ENCODE results near the gene MYCBP2. TPM values are rescaled to one million over a fixed set of nuclear protein-coding genes. Genes with fewer than 3 reads are reported as not detected.

Gene MYCBP2
- total RNA-seq, 1 donor from 2014 or later, result 191 TPM

DNA sequence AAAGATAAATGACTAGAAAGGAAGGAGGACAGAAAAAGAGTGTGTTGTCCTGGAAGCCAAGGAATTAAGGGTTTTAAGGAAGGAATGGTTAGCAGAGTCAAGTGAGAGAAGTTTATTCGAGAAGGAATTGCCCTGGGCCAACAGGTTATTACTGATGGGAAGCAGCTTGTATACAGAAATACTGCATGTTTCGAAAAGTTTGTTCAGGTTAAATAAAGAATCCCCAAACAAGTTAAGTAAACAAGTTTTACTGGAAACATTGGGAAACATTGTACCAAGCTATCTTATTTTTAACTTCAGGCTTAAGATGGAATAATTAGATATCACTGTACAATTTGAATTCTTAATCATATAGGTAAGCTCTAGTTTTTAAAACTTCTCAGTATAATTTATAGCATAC, 271.7 kb downstream of the MYCBP2 start:
- H3K36me3 ChIP-seq, result peaks cover 0 to 86% of the 10 kb centered on the region in 2 donors
- intact Hi-C loops (cut with DNase I), result no loop called here
- no peak overlapping the region for H3K4me3 ChIP-seq
- H3K4me1 ChIP-seq, result no peaks in the 10 kb centered on the region
- H3K27ac ChIP-seq, result no peak overlapping the region
- no peaks in the 10 kb centered on the region for H3K9me3 ChIP-seq
- no peak for TF ChIP-seq POLR2A (IDR thresholded peaks at IDR 0.05)
- TF ChIP-seq, protein P1, sequence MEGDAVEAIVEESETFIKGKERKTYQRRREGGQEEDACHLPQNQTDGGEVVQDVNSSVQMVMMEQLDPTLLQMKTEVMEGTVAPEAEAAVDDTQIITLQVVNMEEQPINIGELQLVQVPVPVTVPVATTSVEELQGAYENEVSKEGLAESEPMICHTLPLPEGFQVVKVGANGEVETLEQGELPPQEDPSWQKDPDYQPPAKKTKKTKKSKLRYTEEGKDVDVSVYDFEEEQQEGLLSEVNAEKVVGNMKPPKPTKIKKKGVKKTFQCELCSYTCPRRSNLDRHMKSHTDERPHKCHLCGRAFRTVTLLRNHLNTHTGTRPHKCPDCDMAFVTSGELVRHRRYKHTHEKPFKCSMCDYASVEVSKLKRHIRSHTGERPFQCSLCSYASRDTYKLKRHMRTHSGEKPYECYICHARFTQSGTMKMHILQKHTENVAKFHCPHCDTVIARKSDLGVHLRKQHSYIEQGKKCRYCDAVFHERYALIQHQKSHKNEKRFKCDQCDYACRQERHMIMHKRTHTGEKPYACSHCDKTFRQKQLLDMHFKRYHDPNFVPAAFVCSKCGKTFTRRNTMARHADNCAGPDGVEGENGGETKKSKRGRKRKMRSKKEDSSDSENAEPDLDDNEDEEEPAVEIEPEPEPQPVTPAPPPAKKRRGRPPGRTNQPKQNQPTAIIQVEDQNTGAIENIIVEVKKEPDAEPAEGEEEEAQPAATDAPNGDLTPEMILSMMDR (IDR thresholded peaks at IDR 0.05), result no peak
- no peak for TF ChIP-seq POLR2AphosphoS5 (IDR thresholded peaks at IDR 0.05; ENCODE audit: insufficient read depth in 1 of 2, low read depth in 1 of 2)
- H3K27me3 ChIP-seq, result no peaks in the 10 kb centered on the region
- no peak for DNase-seq (ENCODE audit: extremely low spot score in 2 of 2)

DNA sequence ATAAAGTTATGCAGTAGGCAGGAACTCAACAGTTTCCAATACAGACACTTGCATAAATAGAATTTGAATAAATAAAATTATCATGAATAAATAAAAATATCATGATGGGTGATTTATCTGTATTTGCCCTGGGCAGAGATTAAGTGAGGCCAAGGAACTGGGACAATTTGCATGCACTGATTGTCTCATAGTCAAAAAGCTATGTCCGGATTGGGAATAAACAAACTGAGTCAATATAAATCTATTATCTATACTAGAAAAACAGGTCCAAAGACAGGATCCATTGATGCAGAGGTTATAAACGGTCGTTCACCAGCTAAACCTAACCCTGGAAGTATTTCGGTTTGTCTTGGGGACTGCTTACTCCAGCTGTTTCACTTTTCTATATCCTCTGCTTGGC, 273.7 kb downstream of the MYCBP2 start:
- H3K36me3 ChIP-seq, result peaks cover 0 to 84% of the 10 kb centered on the region in 2 donors
- H3K9me3 ChIP-seq, result no peaks in the 10 kb centered on the region
- TF ChIP-seq, protein P1 (IDR thresholded peaks at IDR 0.05), result no peak
- TF ChIP-seq POLR2AphosphoS5 (IDR thresholded peaks at IDR 0.05; ENCODE audit: insufficient read depth in 1 of 2, low read depth in 1 of 2), result no peak
- TF ChIP-seq POLR2A (IDR thresholded peaks at IDR 0.05), result no peak
- no peak overlapping the region for H3K27ac ChIP-seq
- intact Hi-C loops (cut with DNase I), result no loop called here
- no peaks in the 10 kb centered on the region for H3K4me1 ChIP-seq
- H3K27me3 ChIP-seq, result no peaks in the 10 kb centered on the region
- DNase-seq (ENCODE audit: extremely low spot score in 2 of 2), result no peak
- H3K4me3 ChIP-seq, result no peak overlapping the region

DNA sequence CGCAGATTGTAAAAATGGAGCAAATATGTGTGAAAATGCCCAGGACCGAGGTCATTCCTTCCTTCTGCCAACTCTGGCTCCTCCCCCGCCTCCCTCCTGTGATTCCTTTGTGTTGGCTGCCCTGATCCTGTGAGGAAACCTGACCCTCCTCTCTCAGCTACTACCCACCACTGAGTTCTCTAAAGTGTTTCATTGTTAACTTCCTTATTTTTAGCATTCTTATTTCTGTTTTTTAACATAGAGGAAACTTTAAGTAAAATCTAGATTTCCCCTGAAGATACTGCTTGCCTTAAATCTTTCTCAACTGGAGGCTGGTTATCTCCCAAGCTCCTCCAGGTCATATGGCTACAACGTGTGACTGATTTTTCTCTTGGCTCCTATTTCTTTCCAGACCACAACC, 278.2 kb downstream of the MYCBP2 start:
- H3K9me3 ChIP-seq, result no peaks in the 10 kb centered on the region
- peaks cover 0 to 62% of the 10 kb centered on the region in 2 donors for H3K36me3 ChIP-seq
- intact Hi-C loops (cut with DNase I), result no loop called here
- TF ChIP-seq, protein P1 (IDR thresholded peaks at IDR 0.05), result no peak
- TF ChIP-seq POLR2AphosphoS5 (IDR thresholded peaks at IDR 0.05; ENCODE audit: insufficient read depth in 1 of 2, low read depth in 1 of 2) (no peak), POLR2A (IDR thresholded peaks at IDR 0.05) (no peak)
- DNase-seq (ENCODE audit: extremely low spot score in 2 of 2), result no peak
- no peak overlapping the region for H3K27ac ChIP-seq
- no peaks in the 10 kb centered on the region for H3K27me3 ChIP-seq
- H3K4me1 ChIP-seq, result no peaks in the 10 kb centered on the region
- no peak overlapping the region for H3K4me3 ChIP-seq

DNA sequence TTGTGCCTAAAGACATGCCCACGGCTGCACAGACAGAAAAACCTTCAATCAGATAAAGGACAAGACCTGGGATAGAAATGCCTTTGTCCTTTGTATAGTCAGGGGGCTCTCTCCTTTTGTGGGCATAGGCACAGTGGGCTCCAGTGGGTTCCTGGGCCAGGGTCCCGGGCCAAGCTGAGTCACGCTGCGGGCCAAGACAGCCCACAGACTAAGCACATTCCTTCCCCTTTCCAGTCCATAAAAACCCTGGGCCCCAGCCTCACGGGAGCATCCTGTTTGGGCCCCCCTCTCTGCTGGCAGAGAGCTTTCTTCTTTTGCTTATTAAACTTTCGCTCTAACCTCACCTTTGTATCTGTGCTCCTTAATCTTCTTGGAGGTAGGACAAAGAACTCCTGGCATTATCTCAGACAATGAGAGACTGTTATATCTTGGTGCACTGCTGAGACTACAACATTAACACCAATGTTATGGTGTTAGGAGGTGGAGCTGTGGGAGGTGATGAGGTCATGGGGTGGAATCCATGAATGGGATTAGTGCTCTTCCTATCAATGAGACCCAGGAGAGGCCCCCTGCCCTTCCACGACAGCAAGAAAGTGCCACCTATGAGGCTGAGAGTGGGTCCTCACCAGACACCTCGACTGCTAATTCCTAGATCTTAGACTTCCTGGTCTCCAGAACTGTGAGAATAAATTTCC, 279.1 kb downstream of the MYCBP2 start:
- Histone ChIP-seq H3K9me3 (no peaks in the 10 kb centered on the region), H3K27me3 (no peaks in the 10 kb centered on the region), H3K4me3 (no peak overlapping the region), H3K36me3 (peaks cover 0 to 53% of the 10 kb centered on the region in 2 donors), H3K27ac (no peak overlapping the region), H3K4me1 (no peaks in the 10 kb centered on the region)
- DNase-seq (ENCODE audit: extremely low spot score in 2 of 2), result no peak
- TF ChIP-seq, protein P1 (IDR thresholded peaks at IDR 0.05), result no peak
- TF ChIP-seq POLR2A (IDR thresholded peaks at IDR 0.05), result no peak
- intact Hi-C loops (cut with DNase I), result no loop called here

DNA sequence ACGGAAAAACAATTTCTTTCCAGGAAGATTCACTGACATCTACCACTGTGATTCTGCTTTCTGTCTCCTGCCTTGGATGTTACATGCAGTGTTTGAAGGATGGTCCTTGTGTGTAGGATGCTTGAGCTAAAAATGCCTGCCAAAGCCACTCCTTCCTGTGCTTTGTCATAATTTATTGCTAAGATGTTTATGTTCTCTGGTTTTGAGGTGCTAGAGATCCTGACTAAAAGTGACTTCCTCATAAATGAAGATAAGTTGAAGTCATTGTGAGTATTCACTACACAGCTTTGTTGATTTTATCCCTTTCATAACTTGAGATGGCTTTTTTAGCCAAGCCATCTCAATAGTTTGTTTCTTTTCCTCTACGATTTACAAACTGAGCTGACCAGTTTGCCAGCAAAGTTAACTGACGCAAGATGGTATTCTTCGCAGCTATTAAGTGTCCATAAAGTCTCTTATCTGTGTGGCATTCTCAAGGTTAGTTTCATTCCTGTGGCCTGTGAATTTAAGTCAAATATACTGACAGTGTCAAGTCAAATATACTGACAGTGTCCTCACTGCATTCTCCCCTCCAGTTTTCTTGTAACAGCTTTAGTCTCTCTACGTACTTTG, 284.2 kb downstream of the MYCBP2 start:
- intact Hi-C loops (cut with DNase I), result no loop called here
- Histone ChIP-seq H3K4me1 (no peaks in the 10 kb centered on the region), H3K36me3 (peaks cover 0 to 18% of the 10 kb centered on the region in 2 donors), H3K27ac (no peak overlapping the region), H3K4me3 (no peak overlapping the region), H3K9me3 (no peaks in the 10 kb centered on the region), H3K27me3 (no peaks in the 10 kb centered on the region)
- no peak for DNase-seq (ENCODE audit: extremely low spot score in 2 of 2)
- TF ChIP-seq, protein P1 (IDR thresholded peaks at IDR 0.05), result no peak
- TF ChIP-seq POLR2AphosphoS5 (IDR thresholded peaks at IDR 0.05; ENCODE audit: insufficient read depth in 1 of 2, low read depth in 1 of 2) (no peak), POLR2A (IDR thresholded peaks at IDR 0.05) (no peak)

Measured in vagina (tissue), 2 donors.